ENCODE results near the gene COL13A1.

Gene COL13A1

DNA sequence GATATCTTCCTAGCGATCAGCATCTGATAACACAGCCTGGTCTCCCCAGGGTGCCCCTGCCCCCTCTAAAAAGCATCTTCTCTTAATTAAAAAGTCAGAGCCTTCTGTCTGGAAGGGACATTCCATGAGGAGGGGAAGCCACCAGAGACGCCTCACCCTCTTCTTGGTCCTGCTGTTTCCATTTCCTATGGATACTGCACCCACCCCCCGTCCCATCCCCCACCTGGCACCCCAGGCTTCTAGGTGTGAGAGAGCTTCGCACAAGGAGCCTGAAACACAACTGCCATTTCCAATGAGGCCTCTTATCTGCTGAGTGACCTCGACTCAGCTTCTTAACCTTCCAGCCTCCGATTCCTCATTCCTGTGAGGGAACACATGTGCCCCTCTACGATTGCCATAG, 51.4 kb downstream of the COL13A1 start:
- H3K4me3 ChIP-seq (ENCODE audit: low read depth, low read length), result no peak overlapping the region
- TF ChIP-seq, protein P1, sequence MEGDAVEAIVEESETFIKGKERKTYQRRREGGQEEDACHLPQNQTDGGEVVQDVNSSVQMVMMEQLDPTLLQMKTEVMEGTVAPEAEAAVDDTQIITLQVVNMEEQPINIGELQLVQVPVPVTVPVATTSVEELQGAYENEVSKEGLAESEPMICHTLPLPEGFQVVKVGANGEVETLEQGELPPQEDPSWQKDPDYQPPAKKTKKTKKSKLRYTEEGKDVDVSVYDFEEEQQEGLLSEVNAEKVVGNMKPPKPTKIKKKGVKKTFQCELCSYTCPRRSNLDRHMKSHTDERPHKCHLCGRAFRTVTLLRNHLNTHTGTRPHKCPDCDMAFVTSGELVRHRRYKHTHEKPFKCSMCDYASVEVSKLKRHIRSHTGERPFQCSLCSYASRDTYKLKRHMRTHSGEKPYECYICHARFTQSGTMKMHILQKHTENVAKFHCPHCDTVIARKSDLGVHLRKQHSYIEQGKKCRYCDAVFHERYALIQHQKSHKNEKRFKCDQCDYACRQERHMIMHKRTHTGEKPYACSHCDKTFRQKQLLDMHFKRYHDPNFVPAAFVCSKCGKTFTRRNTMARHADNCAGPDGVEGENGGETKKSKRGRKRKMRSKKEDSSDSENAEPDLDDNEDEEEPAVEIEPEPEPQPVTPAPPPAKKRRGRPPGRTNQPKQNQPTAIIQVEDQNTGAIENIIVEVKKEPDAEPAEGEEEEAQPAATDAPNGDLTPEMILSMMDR (IDR thresholded peaks at IDR 0.05), result no peak
- H2AFZ ChIP-seq, result no peak overlapping the region

DNA sequence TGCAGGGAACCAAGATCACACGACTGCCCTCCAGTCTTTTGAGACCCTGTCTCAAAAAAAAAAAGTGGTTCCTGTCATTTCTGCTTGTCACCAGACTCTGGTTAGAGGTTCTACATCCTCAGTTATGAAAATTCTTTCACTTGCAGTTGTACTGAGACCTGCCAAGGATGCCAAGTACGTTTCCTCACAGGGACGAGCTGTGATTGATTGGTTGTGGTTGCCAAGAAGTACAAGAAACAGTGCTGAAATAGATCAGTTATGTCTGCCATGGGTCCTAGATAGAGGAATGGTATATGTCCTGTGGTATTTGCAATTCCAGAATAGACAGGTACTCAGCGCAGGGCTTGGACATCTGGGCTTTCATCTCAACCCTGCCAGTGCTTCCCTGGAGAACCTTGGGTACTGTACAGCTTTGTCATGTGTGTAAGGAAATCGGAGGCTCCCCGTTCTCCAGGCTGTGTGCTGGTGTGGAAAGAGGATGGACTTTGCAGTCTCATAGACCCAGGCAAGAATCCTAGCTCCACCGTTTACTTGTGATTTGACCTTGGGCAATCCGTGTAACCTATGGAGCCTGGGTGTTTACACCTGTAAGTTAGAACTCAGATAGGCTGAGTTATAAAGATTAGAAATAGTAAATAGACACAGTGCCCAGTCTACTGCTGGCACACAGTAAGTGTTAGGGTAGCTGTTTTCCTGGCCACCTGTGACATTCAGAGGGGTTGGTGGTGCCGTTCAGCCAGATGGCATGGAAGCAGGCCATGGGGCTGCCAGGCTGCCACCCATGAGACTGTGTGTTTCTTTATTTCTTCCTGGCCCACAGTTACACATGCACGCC, 53.0 kb downstream of the COL13A1 start:
- peak overlapping the region; percentile 20 for H2AFZ ChIP-seq
- H3K4me1 ChIP-seq, result peaks cover 37% of the 10 kb centered on the region
- no peak overlapping the region for H3K4me3 ChIP-seq (ENCODE audit: low read depth, low read length)
- no peaks in the 10 kb centered on the region for H3K36me3 ChIP-seq (ENCODE audit: control insufficient read depth, insufficient read depth, low read length)
- no peaks in the 10 kb centered on the region for H3K9me3 ChIP-seq (ENCODE audit: control insufficient read depth, low read length)
- no peak overlapping the region for H3K27ac ChIP-seq
- H3K27me3 ChIP-seq (ENCODE audit: control insufficient read depth, insufficient read depth, low read length), result no peaks in the 10 kb centered on the region
- TF ChIP-seq, protein P1 (IDR thresholded peaks at IDR 0.05), result no peak
- no peaks in the 10 kb centered on the region for H3K79me2 ChIP-seq
- H3K4me2 ChIP-seq (ENCODE audit: low read length), result no peak overlapping the region
- no peak overlapping the region for H3K9ac ChIP-seq

More for the DNA sequence above, 51.4 kb downstream of the COL13A1 start:
- H3K9ac ChIP-seq, result no peak overlapping the region
- H3K9me3 ChIP-seq (ENCODE audit: control insufficient read depth, low read length), result no peaks in the 10 kb centered on the region
- peaks cover 25% of the 10 kb centered on the region for H3K4me1 ChIP-seq
- no peaks in the 10 kb centered on the region for H3K79me2 ChIP-seq
- no peaks in the 10 kb centered on the region for H3K36me3 ChIP-seq (ENCODE audit: control insufficient read depth, insufficient read depth, low read length)
- H3K27ac ChIP-seq, result no peak overlapping the region
- no peak overlapping the region for H3K4me2 ChIP-seq (ENCODE audit: low read length)
- no peaks in the 10 kb centered on the region for H3K27me3 ChIP-seq (ENCODE audit: control insufficient read depth, insufficient read depth, low read length)

DNA sequence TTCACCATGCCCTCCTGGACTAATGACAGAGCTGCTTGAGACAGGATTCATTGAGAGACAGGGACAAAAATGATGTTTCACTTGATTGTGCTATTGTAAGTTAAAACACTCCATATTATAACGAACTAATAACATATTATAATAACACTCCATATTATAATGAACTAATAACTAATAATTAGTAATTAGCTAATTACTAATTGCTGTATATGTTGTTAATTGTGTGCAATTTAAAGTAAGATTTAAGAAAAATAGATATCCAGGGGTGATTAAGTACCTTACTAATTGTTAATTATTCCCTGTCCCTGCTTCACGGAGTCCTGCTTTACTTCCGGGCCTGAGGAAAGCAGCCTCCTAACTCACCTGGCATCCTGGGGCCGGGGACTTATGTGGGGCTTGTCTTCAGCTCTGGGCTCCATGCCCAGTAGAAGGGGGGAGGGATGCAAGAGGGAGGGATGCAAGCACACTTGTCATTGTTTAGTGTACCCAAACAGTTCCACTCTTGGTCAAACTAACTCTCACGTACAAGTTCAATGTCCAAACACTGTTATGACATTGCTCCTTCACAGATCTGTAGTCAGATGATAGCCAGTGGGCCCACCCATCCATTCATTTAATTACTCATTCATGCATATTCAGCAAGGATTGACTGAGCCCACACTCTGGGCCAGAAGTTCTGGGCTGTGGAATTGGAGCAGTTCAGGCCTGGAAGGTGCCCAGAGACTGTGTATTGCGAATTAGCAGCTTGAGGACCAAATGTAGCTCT, 53.8 kb downstream of the COL13A1 start:
- Histone ChIP-seq H3K4me1 (peaks cover 45% of the 10 kb centered on the region), H3K36me3 (ENCODE audit: control insufficient read depth, insufficient read depth, low read length) (no peaks in the 10 kb centered on the region), H3K79me2 (no peaks in the 10 kb centered on the region), H3K4me3 (ENCODE audit: low read depth, low read length) (no peak overlapping the region), H3K27ac (peak overlapping the region; percentile 92), H2AFZ (peak overlapping the region; percentile 20), H3K4me2 (ENCODE audit: low read length) (no peak overlapping the region), H3K27me3 (ENCODE audit: control insufficient read depth, insufficient read depth, low read length) (no peaks in the 10 kb centered on the region), H3K9ac (no peak overlapping the region), H3K9me3 (ENCODE audit: control insufficient read depth, low read length) (no peaks in the 10 kb centered on the region)
- TF ChIP-seq, protein P1 (IDR thresholded peaks at IDR 0.05), result no peak

DNA sequence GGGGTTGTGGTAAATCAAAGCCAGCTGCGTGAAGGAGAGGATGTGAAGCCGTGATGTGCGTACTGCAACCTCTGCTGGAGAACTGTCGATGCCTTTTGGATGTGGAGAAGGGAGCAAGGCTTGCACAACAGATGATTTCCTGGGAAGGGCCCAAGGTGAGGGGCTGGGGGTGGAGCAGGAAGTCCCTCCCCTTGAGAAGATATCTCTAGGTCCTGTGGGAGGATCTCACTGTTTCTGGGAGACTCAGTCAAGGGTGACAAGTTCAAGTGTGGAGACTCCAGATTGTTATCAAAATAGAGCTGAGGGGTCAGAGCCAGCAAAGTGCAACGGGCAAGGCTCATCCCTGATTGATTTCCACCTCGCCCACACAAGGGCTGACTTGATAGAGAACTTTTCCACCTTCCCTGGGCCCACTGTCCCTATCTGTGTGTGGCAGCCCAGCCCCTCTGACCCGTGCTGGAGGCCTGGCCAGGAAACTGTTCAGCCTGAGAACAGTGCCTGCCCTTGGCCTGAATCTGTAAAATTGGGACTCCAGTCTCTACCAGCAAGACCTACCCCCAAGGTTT, 55.0 kb downstream of the COL13A1 start:
- H3K9ac ChIP-seq, result no peak overlapping the region
- TF ChIP-seq, protein P1 (IDR thresholded peaks at IDR 0.05), result no peak

More for the DNA sequence above, 55.0 kb downstream of the COL13A1 start:
- Histone ChIP-seq H3K9me3 (ENCODE audit: control insufficient read depth, low read length) (no peaks in the 10 kb centered on the region), H3K79me2 (no peaks in the 10 kb centered on the region), H3K4me2 (ENCODE audit: low read length) (no peak overlapping the region), H3K27ac (peak overlapping the region; percentile 92), H3K4me3 (ENCODE audit: low read depth, low read length) (no peak overlapping the region), H3K36me3 (ENCODE audit: control insufficient read depth, insufficient read depth, low read length) (no peaks in the 10 kb centered on the region), H3K27me3 (ENCODE audit: control insufficient read depth, insufficient read depth, low read length) (no peaks in the 10 kb centered on the region), H3K4me1 (peaks cover 57% of the 10 kb centered on the region), H2AFZ (peak overlapping the region; percentile 75)
